Astrocyte of the hippocampus (primary cell): ENCODE data around the gene MLLT3.

Experiments used
- DNase-seq: peaks from one replicate; pipeline ENCODE4 v3.0.0; 2011; ENCODE audit warnings: low read depth, low spot score

The MLLT3 gene

DNA sequence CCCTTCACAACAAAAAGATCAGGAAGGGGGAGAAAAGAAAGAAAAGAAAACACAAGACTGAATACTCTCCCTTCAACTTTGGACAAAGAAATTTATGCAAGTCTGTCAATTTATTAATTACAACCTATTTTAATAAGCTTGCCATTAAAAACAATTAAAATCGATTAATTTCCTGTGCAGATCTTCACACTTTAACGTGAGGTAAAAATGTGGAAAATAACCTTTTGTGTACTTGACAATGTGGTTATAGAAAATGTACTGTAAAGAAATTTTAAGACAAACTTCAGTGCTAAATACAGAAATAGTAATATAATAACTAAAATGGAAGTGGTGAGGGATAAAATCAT is 2.7 kb upstream of the MLLT3 start:
- no peak for DNase-seq

DNA sequence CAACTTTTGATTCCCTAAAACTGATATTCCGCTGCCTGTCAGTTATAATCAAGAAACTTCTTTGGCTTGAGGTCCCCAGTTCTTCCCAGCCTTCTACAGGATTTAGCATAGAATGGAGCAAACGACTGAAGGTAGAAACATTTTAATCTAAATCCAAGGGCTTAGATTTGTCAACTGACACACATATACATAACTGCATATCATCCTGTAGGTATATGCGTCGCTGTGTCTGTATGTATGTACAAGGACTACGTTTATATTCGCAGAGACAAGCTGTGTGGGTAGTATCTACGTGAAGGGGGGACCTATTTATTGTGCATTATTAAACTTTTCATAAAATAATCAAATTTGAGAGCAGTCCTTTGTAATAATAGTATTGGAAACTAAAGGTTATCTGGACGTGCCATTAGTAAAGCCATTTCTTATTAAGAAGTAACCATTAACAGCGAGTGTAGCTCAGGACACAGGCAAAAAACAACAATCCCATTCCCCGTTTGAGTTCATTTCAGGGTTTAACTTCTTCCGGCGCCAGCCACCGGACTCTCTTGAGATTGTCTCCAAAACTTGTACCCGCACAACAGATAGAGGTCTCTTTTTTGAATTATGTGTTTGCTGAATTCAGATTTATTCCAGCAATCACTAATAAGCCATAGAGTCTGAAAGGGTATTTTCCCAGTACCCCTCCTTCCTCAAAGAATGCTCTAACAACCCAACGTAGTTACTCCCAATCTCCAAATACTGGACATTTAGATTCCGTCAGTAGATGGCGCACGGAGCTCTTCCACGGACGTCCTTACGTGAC is 2.1 kb upstream of the MLLT3 start:
- peak; percentile 88 for DNase-seq

DNA sequence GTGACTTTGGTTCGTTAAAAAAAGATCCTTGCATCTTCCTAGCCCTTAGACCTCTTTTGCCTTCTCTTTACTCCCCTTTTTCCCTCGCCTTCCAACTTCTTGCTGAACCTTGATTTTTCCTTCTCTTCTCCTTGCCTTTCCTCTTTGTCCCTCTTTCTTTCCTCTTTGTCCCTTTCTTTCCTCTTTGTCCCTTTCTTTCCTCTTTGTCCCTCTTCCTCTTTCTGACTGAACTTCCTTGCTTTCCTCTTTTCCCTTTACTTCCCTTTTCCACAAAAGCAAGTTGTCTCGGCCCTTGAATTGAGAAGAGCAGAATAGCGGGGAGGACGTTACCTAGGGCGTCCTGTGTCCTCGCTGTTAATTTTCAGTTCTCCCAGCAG is 1.4 kb upstream of the MLLT3 start:
- DNase-seq, result peak; percentile 27

DNA sequence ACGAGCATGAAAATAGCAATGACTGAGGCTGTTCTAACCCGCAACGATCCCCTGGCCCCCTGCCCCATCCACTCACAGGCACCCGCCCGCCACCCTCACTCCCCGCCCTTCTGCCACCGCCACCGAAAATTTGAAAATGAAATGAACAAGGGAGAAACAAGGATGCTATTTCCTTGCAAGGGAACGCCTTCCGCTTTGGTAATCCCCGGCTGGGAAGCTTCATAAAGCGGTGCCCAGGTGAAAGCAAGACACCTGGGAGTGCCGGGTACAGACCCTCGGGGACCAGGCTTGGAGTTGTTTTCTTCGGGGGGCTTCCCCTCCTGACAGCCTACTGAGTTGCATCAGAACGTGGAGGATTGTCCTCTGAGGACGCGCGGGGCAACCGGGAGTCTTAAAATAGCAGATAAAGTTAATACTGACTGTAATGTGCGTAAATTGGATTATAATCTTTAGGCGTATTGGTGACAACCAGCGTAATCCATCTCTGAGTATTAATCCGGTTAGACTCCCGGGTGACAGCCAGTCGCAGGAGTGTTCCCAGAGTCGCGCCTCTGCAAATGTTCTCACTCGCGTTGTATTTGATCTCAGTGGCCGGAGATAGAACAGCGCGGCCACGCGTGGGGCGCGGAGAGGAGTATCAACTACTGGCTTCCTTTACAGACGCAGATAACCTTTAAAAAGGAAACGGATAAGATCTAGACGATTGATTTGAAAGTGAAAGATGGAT is 885 bp upstream of the MLLT3 start:
- peak; percentile 33 for DNase-seq

DNA sequence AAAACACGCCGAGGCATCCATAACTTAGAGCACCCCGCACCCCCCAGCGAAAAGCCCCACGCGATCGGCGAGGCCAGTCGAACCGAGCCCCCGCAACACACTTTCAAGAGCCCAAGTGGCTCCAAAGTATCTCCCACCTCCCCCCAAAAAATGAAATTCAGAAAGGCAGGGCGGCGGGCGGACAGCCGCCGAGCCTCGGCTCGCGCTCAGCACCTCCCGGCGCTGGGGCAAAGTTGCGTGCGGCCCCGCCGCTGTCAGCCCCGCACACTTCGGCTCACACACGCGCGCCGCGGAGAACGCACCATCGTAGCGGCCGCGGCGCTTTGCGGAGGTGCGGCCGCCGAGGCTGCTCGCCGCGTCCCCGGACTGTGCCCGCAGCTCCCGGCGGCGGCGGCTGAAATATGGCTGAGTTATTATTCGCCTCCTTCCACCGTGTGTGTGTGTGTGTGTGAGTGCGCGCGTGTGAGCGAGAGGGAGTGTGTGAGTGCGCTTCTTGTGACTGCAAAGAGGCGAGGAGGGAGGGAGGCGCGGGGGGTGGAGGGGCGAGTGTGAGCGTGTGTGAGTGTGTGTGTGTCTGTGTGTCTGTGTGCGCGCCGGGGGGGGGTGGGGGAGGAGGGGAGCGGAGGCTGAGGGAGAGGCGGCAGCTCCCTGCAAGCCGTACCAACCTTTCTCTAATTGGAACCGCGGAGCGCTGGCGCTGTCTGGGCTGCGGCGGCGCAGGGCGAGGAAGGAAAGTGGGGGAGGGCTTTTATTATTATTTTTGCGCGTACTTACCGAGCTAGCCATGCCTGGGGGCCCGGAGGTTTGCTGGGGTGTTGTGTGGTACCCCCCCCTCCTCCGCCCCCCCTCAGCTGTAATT is 599 bp downstream of the MLLT3 start:
- DNase-seq, result peak; percentile 82

DNA sequence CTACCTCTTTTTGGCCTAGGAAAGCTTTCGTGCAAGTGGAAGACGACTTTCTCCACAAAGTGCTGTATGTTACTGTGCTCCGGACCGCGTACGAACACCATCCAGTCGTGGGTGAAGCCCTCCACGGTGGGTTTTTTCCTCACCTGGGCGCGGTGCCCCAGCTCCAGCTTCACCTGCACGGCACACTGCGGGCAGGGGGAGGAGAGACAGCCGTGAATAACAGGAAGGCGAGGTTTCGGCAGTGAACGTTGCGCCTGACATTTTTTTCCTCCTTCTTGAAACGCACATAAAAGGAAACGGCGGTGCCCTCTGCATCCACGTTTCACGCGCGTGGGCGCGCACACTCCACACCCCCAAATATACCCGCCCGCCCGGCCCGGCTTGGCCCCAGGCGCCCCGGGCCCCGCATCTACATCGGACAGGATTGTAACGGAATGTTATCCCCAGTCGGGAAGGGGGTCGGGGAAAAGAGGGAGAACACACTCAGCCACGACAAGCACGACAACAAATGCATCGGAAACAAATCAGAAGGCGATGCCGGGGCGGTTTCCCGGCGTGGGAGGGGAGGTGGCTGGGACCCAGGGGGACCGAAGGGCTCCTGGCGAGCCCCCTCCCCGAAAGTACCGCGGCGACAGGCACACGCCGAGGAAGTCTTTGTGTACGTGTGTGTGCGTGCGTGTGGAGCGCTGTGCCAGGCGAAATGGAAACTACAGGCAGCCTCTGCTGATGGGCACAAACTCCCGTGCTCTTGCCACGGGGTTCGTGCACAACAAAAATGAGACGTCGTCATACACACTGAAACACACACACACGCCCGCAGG is 1.4 kb downstream of the MLLT3 start:
- DNase-seq, result peak; percentile 67

DNA sequence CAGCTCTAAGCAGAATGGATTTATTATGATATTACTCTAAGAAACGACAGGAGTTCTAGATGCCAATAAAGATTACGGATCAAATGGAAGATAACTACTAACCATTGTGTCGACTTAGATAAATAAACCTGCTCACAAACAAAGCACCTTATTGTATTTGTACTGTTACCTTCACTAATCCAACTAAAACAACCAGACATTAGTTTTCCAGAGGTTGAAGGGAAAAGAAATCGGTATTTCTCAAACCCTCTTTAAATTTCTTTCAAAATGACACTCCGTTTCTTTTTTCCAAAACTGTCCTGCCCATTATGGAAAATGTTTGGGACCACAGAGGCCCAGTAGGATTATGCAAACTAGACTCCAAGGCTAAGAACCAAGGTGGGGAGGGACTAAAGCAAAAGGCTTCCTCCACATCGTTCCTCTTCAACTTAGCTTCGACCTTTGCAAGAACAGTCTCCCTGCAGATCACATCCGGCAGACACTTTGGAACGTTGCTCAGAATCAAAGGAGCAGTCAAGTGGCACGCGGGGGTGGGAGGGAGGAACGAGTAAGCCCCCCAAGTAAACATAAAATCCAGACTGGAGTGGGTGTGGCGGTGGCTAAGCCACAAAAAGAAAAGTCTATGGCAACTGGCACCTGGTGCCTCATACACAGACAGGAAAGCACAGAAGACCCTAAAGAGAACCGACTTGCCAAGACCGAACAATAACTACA is 2.7 kb downstream of the MLLT3 start:
- peak; percentile 46 for DNase-seq

DNA sequence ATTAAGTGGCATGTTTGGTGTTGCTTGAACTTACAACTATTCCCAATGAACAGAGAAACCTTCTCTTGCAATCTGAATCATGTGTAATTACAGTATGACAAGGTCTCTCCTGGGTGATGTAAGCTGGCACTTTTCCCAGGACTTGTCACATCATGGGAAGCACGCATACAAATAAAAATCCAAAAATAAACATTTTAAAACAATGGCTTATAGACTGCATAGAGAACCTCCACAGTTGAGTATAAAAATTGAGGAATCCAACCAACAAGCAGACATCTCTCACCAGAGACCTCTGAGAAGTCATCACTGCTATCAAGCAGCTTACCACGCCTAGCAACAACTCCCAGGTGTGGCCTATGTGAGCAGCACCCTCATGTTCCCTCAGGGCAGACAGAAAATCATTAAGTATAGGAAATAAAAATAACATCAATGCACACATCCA is 3.9 kb downstream of the MLLT3 start:
- DNase-seq, result peak; percentile 60

DNA sequence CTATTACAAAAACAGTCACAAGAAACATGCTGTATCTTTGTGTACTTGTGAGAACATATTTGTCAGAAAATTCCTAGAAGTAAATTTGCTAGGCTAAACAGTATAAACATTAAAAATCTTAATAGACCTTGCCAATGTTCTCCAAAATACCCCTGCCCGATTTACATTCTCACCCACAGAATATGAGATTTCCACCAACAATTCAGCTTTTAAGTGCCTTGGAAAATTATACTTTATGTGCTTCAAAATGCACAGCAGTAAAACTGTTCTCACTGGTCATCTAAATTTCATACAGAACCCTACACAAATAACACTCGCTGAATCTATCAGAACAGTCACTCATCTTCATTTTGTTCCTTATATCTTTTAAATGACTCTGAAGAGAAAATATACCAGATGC is 5.5 kb downstream of the MLLT3 start:
- no peak for DNase-seq

DNA sequence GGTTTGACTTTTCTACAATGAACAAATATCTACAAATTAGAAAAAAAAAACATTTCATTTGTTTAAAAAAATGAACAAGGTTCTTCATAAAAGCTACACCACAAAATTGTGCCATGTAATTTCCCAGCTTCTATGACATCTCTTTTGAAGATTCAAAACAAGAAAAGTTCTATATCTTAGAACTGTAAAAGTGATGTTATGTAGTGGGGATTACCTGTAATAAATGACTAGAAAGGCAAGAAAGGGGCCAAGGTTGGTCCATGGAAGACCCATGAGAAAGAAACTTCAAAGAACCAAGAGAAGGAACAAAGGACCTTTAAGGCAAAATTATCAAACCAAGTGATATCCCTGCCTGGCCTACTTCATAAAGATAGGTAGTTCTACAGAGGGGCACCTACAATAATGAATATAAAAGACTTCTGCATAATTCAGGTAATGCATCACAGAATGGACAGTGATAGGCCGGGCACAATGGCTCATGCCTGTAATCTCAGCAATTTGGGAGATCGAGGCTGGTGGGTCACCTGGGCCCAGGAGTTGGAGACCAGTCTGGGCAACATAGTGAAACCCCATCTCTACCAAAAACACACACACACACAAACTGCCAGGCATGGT is 7.6 kb downstream of the MLLT3 start:
- no peak for DNase-seq

DNA sequence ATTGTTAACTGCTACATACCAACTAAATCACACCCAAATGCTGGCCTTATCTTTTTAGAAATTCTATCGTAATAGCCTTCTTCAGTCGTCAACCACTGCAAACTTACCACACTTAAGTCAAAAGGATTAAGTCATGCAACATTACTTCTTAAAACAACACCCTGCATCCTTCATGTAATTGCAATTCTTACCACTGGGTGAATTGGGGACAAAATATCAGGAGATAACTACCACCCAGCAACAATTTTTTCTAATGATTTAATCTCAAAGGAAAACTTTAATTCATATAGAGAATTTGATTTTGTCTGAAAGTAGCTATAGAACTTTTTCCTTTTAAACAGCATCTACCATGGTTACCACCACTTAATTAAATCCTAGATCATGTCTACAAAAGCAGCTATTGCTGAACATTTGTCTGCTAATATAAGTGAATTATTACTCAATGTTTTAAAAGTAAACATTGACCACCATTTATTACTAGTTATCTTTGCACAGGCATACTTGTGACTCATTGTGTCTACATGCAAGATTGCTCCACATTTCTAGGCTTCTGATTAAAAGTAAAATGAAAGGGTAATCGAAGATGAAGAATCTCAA is 10.5 kb downstream of the MLLT3 start:
- peak; percentile 63 for DNase-seq

DNA sequence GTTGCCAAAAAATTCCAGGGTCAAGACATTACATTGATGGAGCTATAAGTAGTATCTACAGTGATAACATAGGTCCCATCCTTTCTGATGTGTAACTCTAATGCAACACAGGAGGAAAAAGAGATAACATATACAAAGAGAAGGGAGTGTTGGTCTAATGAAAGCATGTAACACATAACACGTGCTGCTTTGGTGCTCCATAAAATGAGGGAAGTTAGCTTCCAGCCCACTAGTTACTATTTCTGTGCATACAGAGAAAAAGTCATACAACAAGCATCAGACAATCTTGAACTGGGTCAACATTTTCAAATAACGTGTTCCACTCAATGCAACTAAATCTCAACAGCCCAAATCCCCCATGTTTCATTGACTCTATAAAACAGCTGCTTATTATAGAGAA is 11.7 kb downstream of the MLLT3 start:
- DNase-seq, result no peak

DNA sequence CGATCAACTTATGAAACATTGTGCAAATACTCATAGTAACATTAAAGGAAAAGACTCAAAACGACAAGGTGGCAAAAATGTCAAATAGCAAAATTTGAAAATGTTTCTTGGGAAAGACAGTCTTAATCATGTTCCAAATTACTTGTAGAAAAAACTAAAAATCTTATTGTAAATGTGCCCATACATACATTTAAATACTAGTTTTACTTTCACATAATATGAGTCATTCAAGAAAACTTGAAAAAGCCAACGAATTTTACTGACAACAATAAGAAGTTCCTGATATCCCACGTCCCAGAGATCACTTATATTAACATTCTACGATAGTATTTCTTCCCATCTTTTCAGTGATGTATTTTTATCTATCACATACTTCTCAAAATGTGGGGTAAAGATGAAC is 13.7 kb downstream of the MLLT3 start:
- DNase-seq, result no peak

DNA sequence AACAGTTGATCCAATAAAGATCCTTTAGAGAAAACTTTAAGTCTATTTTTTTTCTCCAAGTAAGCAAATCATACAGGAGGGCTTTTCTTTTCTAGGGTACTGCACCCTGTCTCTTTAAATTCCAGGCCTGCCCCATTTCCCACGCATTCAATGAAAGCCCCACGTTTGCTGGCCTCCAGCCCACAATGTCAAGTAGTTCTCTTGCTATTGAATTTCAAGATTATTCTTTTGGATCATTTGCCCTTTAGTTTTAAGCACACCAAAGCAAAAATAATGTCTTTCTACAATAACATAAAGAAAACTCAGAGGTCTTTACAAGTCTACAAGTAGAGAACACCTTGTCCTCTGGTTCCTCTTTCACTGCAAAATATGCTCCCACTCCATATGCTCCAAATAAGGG is 15.6 kb downstream of the MLLT3 start:
- DNase-seq, result no peak

DNA sequence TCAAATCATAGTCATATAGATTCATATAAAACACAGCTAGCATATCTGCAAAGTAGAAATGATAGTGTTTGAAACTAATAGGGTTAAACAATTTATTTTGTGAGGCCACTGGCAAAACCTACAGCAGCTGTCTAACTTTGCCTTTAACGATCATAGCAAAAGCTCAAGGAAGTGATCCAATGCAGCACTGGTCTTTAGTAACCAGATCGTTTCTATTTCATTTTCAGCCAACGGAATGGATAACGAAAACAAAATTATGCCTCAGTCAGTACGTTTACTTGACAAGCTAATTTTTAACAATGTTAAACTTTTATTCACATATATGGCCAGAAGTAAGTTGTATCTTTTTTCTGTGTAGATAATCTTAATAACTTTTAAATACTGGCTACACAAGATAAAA is 17.7 kb downstream of the MLLT3 start:
- DNase-seq, result no peak

DNA sequence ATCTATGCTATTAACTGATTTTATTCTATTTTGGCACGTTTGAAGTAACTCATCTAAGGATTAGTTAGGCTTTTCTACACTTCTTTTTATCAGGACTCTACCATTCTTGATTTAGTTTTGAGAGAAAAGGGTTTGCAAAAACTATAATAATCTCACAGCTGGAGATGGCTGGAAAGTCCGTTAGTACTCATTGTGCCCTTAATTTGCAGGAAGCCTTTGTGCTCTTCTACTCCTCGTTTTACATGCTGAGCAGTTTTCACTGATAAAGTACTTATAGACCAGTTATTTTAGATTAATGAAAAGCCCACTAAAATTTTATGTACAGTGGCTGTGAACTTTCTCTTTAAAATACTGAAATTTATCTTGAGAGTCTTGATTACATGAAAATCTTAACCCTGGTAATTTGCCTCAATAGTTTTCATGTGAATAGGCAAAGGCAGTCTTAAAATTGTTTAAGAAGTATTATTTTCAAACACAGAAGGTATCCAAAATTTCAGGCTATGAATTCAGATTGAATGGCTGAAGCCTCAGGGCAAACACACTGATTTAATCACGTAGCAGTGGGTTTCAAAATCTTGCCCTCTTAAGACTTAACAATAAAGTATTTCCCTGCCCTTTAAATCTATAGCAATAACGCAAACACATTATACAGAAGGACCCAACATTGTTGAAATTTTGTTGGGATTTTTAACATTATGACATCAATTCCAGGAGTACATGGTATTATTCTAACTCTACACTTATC is 18.6 kb downstream of the MLLT3 start:
- DNase-seq, result no peak

DNA sequence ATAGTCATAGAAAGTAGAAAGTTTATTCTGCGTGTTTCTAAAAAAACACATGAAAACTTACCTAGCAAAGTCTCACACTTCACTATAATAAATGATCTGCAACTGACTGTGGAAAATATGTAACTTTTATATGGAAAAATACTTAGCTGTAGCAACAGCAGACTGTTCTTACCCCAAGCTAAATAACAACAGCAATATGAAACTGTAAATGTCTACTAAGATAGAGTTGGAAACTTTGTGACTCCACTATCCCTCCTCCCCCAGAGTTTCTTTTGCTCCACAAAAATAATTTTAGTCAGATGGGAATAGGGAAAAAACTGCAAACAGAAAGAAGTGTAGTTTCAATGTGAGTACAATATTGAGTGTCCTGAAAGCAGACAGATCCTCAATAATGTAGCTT is 21.0 kb downstream of the MLLT3 start:
- DNase-seq, result no peak

DNA sequence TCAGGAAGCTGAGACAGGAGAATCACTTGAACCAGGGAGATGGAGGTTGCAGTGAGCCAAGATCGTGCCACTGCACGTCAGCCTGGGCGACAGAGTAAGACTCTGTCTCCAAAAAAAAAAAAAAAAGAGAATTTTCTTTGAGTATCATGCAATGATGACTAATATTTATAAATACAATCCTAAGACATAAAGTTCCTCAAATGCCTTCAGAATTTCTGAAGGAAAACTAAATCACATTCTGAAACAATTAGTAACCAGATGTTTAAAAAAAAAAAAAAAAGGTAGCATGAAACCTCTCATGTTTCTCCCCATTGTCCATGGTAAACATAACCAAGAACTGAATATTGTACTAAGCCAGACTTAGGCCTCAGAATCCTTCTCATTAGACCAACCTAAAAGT is 23.1 kb downstream of the MLLT3 start:
- no peak for DNase-seq

DNA sequence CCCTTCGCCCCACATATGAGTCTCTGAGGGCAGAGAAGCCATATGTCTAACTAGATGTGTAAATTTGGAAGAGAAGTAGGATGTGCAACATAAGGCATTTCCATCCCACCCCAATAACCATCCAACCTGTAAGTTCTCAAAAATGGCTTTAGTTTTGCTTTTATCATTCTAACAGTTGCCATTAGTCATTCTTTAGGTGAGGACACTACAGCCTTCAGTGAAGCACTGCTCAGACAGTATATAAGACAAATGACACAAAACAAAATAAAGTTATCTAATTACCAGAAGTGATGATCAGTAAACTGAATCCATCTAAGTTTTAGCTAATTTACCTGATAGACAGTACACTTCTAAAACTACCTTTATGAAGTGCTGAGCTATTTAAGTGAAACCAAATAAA is 23.9 kb downstream of the MLLT3 start:
- DNase-seq, result no peak
